Neural crest cell (in vitro differentiated cells): Measurements from ENCODE around the gene APPL2. TPM values are rescaled to one million over a fixed set of nuclear protein-coding genes. Genes with fewer than 3 reads are reported as not detected.

Experiments
- DNase-seq: peaks from one replicate; pipeline ENCODE4 v3.0.0; 2021; ENCODE audit warnings: low read depth, mixed read lengths, low spot score
- H3K27ac Mint-ChIP-seq: one replicate; pipeline ENCODE4 v1.8.0; 2021; ENCODE audit warnings: mild to moderate bottlenecking, mixed read lengths; ENCODE audit not compliant: unreplicated experiment
- H3K27me3 Mint-ChIP-seq: 2 replicates; pipeline ENCODE4 v1.8.0; 2021; ENCODE audit warnings: low read depth, mild to moderate bottlenecking, mixed read lengths
- H3K36me3 Mint-ChIP-seq: 2 replicates; pipeline ENCODE4 v1.8.0; 2021; ENCODE audit warnings: low read depth, mild to moderate bottlenecking, mixed read lengths
- H3K4me1 Mint-ChIP-seq: 2 replicates; pipeline ENCODE4 v1.8.0; 2021; ENCODE audit warnings: mixed read lengths
- H3K4me3 Mint-ChIP-seq: one replicate; pipeline ENCODE4 v1.8.0; 2021; ENCODE audit warnings: mild to moderate bottlenecking, mixed read lengths
- H3K9me3 Mint-ChIP-seq: 2 replicates; pipeline ENCODE4 v1.8.0; 2021; ENCODE audit warnings: mixed read lengths
- total RNA-seq: library from RNA; stranded (reverse); gene quantifications from 2 replicates; pipeline ENCODE4 v1.2.1, GENCODE V29; 2021
- TF ChIP-seq, protein P1 (sequence below): fragments of 200-600 bp; sonication (generic); conservative IDR thresholded peaks from 2 replicates; pipeline ENCODE4 v1.5.0; 2021; ENCODE audit warnings: antibody characterized with exemption, mild to moderate bottlenecking

Gene APPL2
- total RNA-seq, 1 donor from 2014 or later: 51.8 TPM

DNA sequence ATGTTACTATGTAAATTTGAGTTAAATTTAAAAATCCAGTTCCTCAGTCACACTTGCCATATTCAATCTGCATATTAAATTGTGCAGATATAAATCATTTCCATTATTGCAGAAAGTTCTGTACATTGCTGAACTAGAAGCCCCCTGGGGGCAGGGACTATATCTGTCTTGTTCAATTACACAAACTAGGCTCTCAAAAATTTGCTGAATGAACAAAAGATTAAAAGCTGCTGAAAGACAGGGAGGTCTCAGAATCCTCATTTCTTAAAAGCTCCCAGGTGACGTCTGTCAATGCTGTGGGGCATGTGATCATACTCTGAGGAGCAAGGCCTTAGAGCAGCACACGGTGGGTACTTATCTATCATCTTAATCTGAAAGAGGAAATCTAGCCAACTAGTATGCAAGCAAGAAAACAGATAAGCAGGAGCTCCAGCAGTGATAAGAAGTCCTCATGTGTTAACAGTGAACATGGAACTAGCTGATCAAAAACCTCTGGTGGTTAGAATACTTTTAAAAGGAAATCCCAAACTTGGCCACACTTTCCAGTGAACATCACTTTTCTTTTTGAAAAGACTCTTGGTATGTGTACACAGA is 60.5 kb downstream of the APPL2 start:
- H3K9me3 Mint-ChIP-seq: peaks cover 7% of the 10 kb centered on the region
- H3K36me3 Mint-ChIP-seq: peaks cover 35% of the 10 kb centered on the region
- no peak for DNase-seq
- no peaks in the 10 kb centered on the region for H3K27me3 Mint-ChIP-seq
- no peaks in the 10 kb centered on the region for H3K4me1 Mint-ChIP-seq
- peak overlapping the region; percentile 35 for H3K27ac Mint-ChIP-seq
- TF ChIP-seq, protein P1, sequence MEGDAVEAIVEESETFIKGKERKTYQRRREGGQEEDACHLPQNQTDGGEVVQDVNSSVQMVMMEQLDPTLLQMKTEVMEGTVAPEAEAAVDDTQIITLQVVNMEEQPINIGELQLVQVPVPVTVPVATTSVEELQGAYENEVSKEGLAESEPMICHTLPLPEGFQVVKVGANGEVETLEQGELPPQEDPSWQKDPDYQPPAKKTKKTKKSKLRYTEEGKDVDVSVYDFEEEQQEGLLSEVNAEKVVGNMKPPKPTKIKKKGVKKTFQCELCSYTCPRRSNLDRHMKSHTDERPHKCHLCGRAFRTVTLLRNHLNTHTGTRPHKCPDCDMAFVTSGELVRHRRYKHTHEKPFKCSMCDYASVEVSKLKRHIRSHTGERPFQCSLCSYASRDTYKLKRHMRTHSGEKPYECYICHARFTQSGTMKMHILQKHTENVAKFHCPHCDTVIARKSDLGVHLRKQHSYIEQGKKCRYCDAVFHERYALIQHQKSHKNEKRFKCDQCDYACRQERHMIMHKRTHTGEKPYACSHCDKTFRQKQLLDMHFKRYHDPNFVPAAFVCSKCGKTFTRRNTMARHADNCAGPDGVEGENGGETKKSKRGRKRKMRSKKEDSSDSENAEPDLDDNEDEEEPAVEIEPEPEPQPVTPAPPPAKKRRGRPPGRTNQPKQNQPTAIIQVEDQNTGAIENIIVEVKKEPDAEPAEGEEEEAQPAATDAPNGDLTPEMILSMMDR: no peak
- H3K4me3 Mint-ChIP-seq: no peak overlapping the region

DNA sequence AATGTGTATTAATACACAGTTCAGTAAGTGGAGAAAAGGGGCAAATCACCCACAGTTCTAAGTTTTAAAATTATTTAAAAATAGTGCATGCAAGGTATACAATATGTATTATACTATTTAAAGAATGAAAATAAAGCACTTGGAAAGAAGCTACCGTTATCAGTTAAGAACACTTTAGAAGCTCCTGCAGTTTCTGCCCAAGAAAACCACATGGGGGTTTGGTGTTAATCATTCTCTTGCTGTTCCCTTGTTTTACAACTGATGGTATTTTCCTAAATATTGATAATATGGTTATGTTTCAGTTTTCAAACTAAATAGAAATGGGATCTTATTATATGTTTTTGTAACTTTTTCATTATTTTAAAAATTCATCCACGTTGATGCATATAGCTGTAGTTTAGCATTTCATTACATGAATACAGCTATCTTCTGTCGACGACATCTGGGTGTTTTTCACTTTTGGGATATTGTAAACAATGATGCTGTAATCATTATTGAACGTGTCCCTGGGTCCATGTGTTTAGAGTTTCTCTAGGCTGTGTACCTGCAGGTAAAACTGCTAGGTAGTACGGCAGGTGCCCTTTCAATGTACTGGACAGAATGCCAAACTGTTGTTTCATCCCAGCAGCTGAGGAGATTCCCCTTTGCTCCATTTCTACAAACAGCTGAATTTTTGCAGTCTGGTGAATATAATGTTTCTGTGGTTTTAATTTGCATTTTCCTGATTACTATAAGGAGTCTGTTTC is 64.1 kb downstream of the APPL2 start:
- Mint-ChIP-seq H3K4me1 (no peaks in the 10 kb centered on the region), H3K27me3 (no peaks in the 10 kb centered on the region), H3K36me3 (peaks cover 17% of the 10 kb centered on the region), H3K9me3 (no peaks in the 10 kb centered on the region), H3K27ac (no peak overlapping the region), H3K4me3 (no peak overlapping the region)
- DNase-seq: no peak
- TF ChIP-seq, protein P1: no peak

DNA sequence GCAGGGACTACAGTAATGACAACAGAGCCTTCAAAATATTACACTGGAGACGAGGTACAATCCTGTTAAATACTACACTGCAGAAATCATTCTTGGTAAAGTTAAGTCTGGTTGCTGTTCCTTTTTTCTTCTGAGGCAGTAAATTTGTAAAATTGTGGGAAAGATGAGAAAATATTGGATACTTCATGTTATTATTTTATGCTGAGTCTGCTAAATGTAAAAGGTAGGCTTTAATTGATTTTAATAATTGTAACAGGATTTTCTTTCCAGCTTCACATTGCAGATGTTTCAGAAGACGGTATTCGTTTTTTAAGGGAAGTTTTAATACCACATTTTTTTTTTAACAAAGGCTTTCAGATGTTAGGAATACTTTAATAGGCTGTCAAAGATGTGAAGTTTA is 65.8 kb downstream of the APPL2 start:
- H3K9me3 Mint-ChIP-seq: no peaks in the 10 kb centered on the region
- H3K27ac Mint-ChIP-seq: no peak overlapping the region
- H3K4me3 Mint-ChIP-seq: no peak overlapping the region
- H3K36me3 Mint-ChIP-seq: peaks cover 2% of the 10 kb centered on the region
- TF ChIP-seq, protein P1: no peak
- DNase-seq: no peak
- H3K4me1 Mint-ChIP-seq: no peaks in the 10 kb centered on the region
- no peaks in the 10 kb centered on the region for H3K27me3 Mint-ChIP-seq

DNA sequence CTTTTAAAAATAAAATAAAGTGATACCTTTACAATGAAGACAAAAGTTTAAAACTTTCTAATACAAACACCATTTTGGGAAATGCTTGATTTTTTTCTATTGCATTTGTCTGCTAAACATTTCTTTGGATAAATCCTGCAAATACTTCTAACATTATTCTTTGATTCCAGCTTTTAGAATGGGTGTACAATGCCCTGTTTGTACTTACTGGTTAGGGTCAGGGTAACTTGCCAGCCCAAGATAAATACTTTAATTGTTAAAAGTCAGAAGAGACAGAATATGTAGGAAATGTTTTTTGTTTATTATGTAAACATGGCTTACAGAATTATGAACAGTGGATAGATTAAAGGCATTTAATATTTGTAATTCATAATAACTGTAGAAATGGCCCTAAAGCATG is 68.0 kb downstream of the APPL2 start:
- H3K4me1 Mint-ChIP-seq: no peaks in the 10 kb centered on the region
- H3K9me3 Mint-ChIP-seq: no peaks in the 10 kb centered on the region
- peaks cover 4% of the 10 kb centered on the region for H3K36me3 Mint-ChIP-seq
- TF ChIP-seq, protein P1: no peak
- no peaks in the 10 kb centered on the region for H3K27me3 Mint-ChIP-seq
- DNase-seq: no peak
- H3K27ac Mint-ChIP-seq: no peak overlapping the region
- H3K4me3 Mint-ChIP-seq: no peak overlapping the region

DNA sequence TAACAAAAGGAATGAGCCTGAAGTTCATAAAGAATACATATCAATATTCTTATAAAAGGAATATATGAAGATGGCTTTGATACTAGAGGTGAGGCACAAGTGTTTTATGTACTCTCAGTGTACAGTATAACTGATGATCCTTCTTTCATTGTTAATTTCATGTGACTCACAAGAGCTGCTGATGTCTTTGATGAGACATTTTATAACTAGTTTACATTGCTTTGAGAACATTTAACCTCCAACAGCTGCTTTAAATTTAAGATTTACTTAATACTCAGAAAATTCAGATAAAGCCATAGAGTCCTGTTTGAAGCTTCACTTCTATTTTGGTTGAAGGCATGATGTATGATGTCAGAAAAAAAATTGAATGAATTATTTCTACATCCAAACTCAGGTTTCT is 68.6 kb downstream of the APPL2 start:
- Mint-ChIP-seq H3K9me3 (no peaks in the 10 kb centered on the region), H3K27me3 (no peaks in the 10 kb centered on the region), H3K27ac (no peak overlapping the region), H3K36me3 (peaks cover 6% of the 10 kb centered on the region), H3K4me1 (no peaks in the 10 kb centered on the region), H3K4me3 (no peak overlapping the region)
- TF ChIP-seq, protein P1: no peak
- no peak for DNase-seq
